RWPE2 (cell line): ENCODE results near the gene AHCY.
"Not testable (repeated sequence)": the region's sequence is repeated elsewhere in the genome, so short reads cannot be mapped to it uniquely, and the experiment has no call there.

Source experiments
- ATAC-seq: fragments of 200-7000 bp; cut with Tn5 transposase; 3 replicates; pipeline ENCODE4 v1.9.1; 2021; ENCODE audit warnings: low read depth
- DNase-seq: peaks from one replicate; pipeline ENCODE4 v3.0.0-alpha.2; 2020; ENCODE audit warnings: low spot score
- H3K27ac ChIP-seq: fragments of 450-650 bp; 2 replicates; pipeline ENCODE4 v1.5.1; 2017; ENCODE audit warnings: mild to moderate bottlenecking; ENCODE audit not compliant: poor library complexity, severe bottlenecking
- H3K27me3 ChIP-seq: fragments of 250-450 bp; sonication (Bioruptor Pico); 2 replicates; pipeline ENCODE4 v1.5.1; 2021; ENCODE audit warnings: mild to moderate bottlenecking, moderate library complexity; ENCODE audit not compliant: insufficient read depth, poor library complexity, severe bottlenecking
- H3K36me3 ChIP-seq: fragments of 250-450 bp; sonication (Bioruptor Pico); 2 replicates; pipeline ENCODE4 v1.5.1; 2020; ENCODE audit warnings: low read depth, mild to moderate bottlenecking, moderate library complexity
- H3K4me1 ChIP-seq: fragments of 250-450 bp; sonication (Bioruptor Pico); 2 replicates; pipeline ENCODE4 v1.5.1; 2021; ENCODE audit warnings: mild to moderate bottlenecking, moderate library complexity; ENCODE audit not compliant: insufficient read depth, poor library complexity, severe bottlenecking
- H3K4me3 ChIP-seq: fragments of 250-450 bp; sonication (Bioruptor Pico); 2 replicates; pipeline ENCODE4 v1.5.1; 2021; ENCODE audit warnings: mild to moderate bottlenecking, moderate library complexity; ENCODE audit not compliant: severe bottlenecking
- H3K9me3 ChIP-seq: fragments of 250-450 bp; sonication (Bioruptor Pico); 2 replicates; pipeline ENCODE4 v1.5.1; 2021; ENCODE audit warnings: mild to moderate bottlenecking, moderate library complexity; ENCODE audit not compliant: severe bottlenecking
- CTCF ChIP-seq: fragments of 450-650 bp; IDR thresholded peaks from one replicate; pipeline ENCODE4 v1.5.1; 2017; ENCODE audit warnings: mild to moderate bottlenecking, moderate library complexity; ENCODE audit not compliant: poor library complexity, severe bottlenecking

Gene AHCY

GRCh38 chr20:34262488-34263288 lies 40.5 kb downstream of the AHCY start:
- no peaks in the 10 kb centered on the region for H3K9me3 ChIP-seq
- H3K4me1 ChIP-seq = no peaks in the 10 kb centered on the region
- ATAC-seq (peak; percentile 50; the same call in 2 of the 3 replicates), DNase-seq (no peak)
- H3K36me3 ChIP-seq = no peaks in the 10 kb centered on the region
- no peak for TF ChIP-seq CTCF
- H3K4me3 ChIP-seq = no peak overlapping the region
- H3K27ac ChIP-seq = no peak overlapping the region
- H3K27me3 ChIP-seq = no peaks in the 10 kb centered on the region

GRCh38 chr20:34260208-34260942 lies 42.8 kb downstream of the AHCY start:
- Histone ChIP-seq H3K27ac (no peak overlapping the region), H3K27me3 (no peaks in the 10 kb centered on the region), H3K9me3 (no peaks in the 10 kb centered on the region), H3K4me3 (no peak overlapping the region), H3K36me3 (no peaks in the 10 kb centered on the region), H3K4me1 (no peaks in the 10 kb centered on the region)
- no peak for TF ChIP-seq CTCF
- DNase-seq (no peak), ATAC-seq (peak; percentile 4; the same call in 1 of the 3 replicates)

- TF ChIP-seq CTCF = no peak
These were observed 46.5 kb downstream of the AHCY start for GRCh38 chr20:34256629-34257124.

GRCh38 chr20:34254979-34255378 lies 48.2 kb downstream of the AHCY start:
- Histone ChIP-seq H3K27me3 (no peaks in the 10 kb centered on the region), H3K4me3 (no peak overlapping the region), H3K36me3 (no peaks in the 10 kb centered on the region), H3K9me3 (no peaks in the 10 kb centered on the region), H3K4me1 (no peaks in the 10 kb centered on the region), H3K27ac (no peak overlapping the region)
- no peak for TF ChIP-seq CTCF
- ATAC-seq (no peak), DNase-seq (no peak)

More at GRCh38 chr20:34256629-34257124, 46.5 kb downstream of the AHCY start:
- H3K4me3 ChIP-seq = no peak overlapping the region
- no peaks in the 10 kb centered on the region for H3K9me3 ChIP-seq
- no peaks in the 10 kb centered on the region for H3K36me3 ChIP-seq
- H3K27ac ChIP-seq = no peak overlapping the region
- H3K27me3 ChIP-seq = no peaks in the 10 kb centered on the region
- no peaks in the 10 kb centered on the region for H3K4me1 ChIP-seq
- ATAC-seq = no peak
- no peak for DNase-seq

- H3K27ac ChIP-seq, H3K9me3 ChIP-seq, ATAC-seq: not testable (repeated sequence)
These were observed 50.6 kb downstream of the AHCY start for GRCh38 chr20:34252431-34253086.

More at GRCh38 chr20:34252431-34253086, 50.6 kb downstream of the AHCY start:
- H3K4me1 ChIP-seq, DNase-seq, H3K4me3 ChIP-seq, H3K36me3 ChIP-seq, H3K27me3 ChIP-seq: not testable (repeated sequence)
